ENCODE results near the gene GLIPR1L2. TPM values are rescaled to one million over a fixed set of nuclear protein-coding genes. Genes with fewer than 3 reads are reported as not detected.
"Not testable (repeated sequence)": the region's sequence is repeated elsewhere in the genome, so short reads cannot be mapped to it uniquely, and the experiment has no call there.

GLIPR1L2 gene
- total RNA-seq, 1 donor from 2014 or later = not detected

- Mint-ChIP-seq H3K4me3 (ENCODE audit: unreplicated experiment) (no peak overlapping the region), H3K27me3 (ENCODE audit: unreplicated experiment) (no peaks in the 10 kb centered on the region), H3K9me3 (ENCODE audit: unreplicated experiment) (peaks cover 2% of the 10 kb centered on the region)
Measured at GRCh38 chr12:75455839-75456238, 65.0 kb downstream of the GLIPR1L2 start.

GRCh38 chr12:75457191-75457590 lies 66.3 kb downstream of the GLIPR1L2 start:
- Mint-ChIP-seq H3K27me3 (ENCODE audit: unreplicated experiment) (no peaks in the 10 kb centered on the region), H3K36me3 (ENCODE audit: unreplicated experiment) (no peaks in the 10 kb centered on the region), H3K27ac (ENCODE audit: unreplicated experiment) (no peak overlapping the region), H3K4me1 (ENCODE audit: low read depth, unreplicated experiment) (no peaks in the 10 kb centered on the region), H3K4me3 (ENCODE audit: unreplicated experiment) (no peak overlapping the region), H3K9me3 (ENCODE audit: unreplicated experiment) (peaks cover 2% of the 10 kb centered on the region)
- TF ChIP-seq, protein P1, sequence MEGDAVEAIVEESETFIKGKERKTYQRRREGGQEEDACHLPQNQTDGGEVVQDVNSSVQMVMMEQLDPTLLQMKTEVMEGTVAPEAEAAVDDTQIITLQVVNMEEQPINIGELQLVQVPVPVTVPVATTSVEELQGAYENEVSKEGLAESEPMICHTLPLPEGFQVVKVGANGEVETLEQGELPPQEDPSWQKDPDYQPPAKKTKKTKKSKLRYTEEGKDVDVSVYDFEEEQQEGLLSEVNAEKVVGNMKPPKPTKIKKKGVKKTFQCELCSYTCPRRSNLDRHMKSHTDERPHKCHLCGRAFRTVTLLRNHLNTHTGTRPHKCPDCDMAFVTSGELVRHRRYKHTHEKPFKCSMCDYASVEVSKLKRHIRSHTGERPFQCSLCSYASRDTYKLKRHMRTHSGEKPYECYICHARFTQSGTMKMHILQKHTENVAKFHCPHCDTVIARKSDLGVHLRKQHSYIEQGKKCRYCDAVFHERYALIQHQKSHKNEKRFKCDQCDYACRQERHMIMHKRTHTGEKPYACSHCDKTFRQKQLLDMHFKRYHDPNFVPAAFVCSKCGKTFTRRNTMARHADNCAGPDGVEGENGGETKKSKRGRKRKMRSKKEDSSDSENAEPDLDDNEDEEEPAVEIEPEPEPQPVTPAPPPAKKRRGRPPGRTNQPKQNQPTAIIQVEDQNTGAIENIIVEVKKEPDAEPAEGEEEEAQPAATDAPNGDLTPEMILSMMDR (IDR thresholded peaks at IDR 0.05; ENCODE audit: partially characterized antibody, unreplicated experiment) = no peak
- no peak for DNase-seq

More at GRCh38 chr12:75455839-75456238, 65.0 kb downstream of the GLIPR1L2 start:
- TF ChIP-seq, protein P1 (IDR thresholded peaks at IDR 0.05; ENCODE audit: partially characterized antibody, unreplicated experiment) = no peak
- Mint-ChIP-seq H3K27ac (ENCODE audit: unreplicated experiment) (no peak overlapping the region), H3K36me3 (ENCODE audit: unreplicated experiment) (no peaks in the 10 kb centered on the region), H3K4me1 (ENCODE audit: low read depth, unreplicated experiment) (no peaks in the 10 kb centered on the region)
- DNase-seq = no peak

DNA sequence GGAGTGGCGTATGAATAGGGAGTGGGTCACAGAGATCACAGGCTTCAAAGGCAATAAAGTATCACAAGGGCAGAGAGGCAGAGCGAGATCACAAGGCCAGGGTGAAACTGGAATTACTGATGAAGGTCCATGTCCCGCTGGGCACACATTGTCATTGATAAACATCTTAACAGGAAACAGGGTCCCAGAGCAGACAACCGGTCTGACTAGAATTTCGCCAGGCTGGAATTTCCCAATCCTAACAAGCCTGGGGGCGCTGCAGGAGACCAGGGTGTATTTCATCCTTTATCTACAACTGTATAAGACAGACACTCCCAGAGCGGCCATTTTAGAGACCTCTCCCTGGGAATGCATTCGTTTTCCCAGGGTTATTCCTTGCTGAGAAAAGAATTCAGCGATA lies 67.0 kb downstream of the GLIPR1L2 start:
- H3K9me3 Mint-ChIP-seq (ENCODE audit: unreplicated experiment); H3K27ac Mint-ChIP-seq (ENCODE audit: unreplicated experiment); H3K27me3 Mint-ChIP-seq (ENCODE audit: unreplicated experiment); H3K36me3 Mint-ChIP-seq (ENCODE audit: unreplicated experiment); H3K4me3 Mint-ChIP-seq (ENCODE audit: unreplicated experiment); H3K4me1 Mint-ChIP-seq (ENCODE audit: low read depth, unreplicated experiment): not testable (repeated sequence)
- DNase-seq = peak; percentile 17

- TF ChIP-seq, protein P1 (IDR thresholded peaks at IDR 0.05; ENCODE audit: partially characterized antibody, unreplicated experiment) = no peak
- no peak overlapping the region for H3K4me3 Mint-ChIP-seq (ENCODE audit: unreplicated experiment)
- H3K36me3 Mint-ChIP-seq (ENCODE audit: unreplicated experiment) = no peaks in the 10 kb centered on the region
- no peak overlapping the region for H3K27ac Mint-ChIP-seq (ENCODE audit: unreplicated experiment)
- H3K9me3 Mint-ChIP-seq (ENCODE audit: unreplicated experiment) = peaks cover 2% of the 10 kb centered on the region
- H3K4me1 Mint-ChIP-seq (ENCODE audit: low read depth, unreplicated experiment) = no peaks in the 10 kb centered on the region
- H3K27me3 Mint-ChIP-seq (ENCODE audit: unreplicated experiment) = no peaks in the 10 kb centered on the region
- no peak for DNase-seq
Measured at GRCh38 chr12:75459755-75460154, 68.9 kb downstream of the GLIPR1L2 start.

GRCh38 chr12:75460204-75460603 lies 69.3 kb downstream of the GLIPR1L2 start:
- Mint-ChIP-seq H3K36me3 (ENCODE audit: unreplicated experiment) (no peaks in the 10 kb centered on the region), H3K4me1 (ENCODE audit: low read depth, unreplicated experiment) (no peaks in the 10 kb centered on the region), H3K27ac (ENCODE audit: unreplicated experiment) (no peak overlapping the region), H3K4me3 (ENCODE audit: unreplicated experiment) (no peak overlapping the region), H3K9me3 (ENCODE audit: unreplicated experiment) (peaks cover 2% of the 10 kb centered on the region), H3K27me3 (ENCODE audit: unreplicated experiment) (no peaks in the 10 kb centered on the region)
- TF ChIP-seq, protein P1 (IDR thresholded peaks at IDR 0.05; ENCODE audit: partially characterized antibody, unreplicated experiment) = no peak
- DNase-seq = no peak
